GM10847 (cell line): ENCODE measurements around the gene CDH13.

Source experiments
- POLR2A ChIP-seq: IDR thresholded peaks from 2 replicates; pipeline ENCODE4 v1.6.1; 2011; ENCODE audit not compliant: insufficient read length; ENCODE audit errors: extremely low read depth

Gene CDH13

DNA sequence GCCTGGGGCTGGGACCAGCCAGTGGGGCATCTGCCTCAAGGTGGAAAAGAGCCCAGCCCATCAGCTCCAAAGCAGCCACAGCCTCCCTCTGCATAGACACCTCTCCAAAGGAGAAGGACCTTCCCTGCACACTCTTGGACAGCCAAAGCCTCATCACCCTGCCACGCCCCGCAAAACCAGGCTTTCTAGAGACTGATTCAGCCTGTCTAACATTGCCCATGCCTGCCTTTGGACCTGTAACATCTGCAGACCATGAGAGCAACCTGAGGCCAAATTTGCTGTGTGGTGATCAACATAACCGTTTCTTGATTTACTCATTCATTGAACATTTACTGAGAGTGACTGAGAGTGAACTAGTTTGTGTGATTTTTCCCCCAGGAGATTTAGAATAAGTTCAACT, 961.3 kb downstream of the CDH13 start:
- no peak for TF ChIP-seq POLR2A

DNA sequence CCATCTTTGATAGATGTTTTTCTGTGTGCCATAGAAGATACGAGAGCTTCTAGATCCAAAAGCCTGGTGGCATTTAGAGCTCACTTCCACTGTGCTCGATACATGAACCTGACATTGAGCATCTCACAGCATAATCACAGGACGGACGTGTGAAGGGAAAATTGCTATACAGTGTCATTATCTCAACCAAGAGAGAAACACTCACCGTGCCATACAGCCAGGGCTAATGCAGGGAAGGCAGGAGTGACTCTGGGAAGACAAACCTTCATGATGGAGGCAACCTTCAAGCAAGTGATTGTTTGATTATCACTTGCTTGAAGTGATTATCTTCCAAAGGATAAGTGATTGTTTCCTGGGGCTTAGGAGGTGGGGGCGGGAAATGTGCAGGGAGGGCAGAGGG, 962.8 kb downstream of the CDH13 start:
- no peak for TF ChIP-seq POLR2A

DNA sequence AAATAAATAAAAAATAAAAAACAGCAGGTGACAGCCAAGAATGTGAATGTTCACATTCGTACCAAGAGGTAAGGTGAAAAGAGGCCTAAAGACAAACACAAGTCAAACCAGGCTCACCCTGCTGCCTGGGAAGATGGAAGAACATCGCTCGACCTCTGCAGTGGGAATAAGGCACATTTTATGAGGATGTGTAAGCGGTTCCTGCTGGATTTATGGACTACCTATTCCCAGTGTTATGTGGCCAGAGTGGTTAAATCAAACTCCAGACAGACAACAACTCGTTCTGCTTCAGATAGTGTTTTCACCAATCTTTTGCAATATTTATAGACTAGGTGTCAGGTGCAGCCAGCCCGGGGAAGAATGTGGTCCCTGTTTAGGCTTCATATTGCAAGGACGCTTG, 966.0 kb downstream of the CDH13 start:
- TF ChIP-seq POLR2A, result no peak

DNA sequence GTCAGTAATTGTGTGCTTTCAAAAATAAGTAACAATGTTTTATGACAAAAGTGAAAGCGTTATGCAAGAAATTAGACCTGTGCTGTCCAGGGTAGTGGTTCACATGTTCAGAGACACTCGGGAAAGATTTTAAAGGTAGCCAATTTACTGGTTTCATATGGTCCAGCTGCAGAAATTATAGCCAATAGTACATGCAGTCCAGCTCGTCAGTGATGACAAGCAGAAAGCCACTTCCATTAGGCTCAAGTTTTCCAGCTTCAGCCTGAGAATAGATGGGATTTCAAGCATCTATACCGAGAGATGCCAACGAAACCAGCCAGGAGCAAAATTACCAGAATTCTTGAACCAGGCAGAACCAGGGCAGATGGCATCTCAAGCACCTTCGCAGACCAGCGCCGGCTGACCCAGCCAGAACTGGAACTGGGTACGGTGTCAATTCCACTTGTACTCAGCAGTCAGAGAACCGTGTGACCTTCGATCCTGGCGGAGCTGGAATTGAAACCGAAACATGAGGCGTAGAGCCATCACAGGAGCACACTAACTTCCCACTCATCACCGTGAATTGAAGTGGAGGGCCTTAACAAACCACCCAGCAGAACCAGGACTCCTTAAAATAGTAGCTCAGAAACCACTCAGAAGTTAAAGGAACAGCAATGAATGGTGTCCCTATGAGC, 973.2 kb downstream of the CDH13 start:
- no peak for TF ChIP-seq POLR2A

DNA sequence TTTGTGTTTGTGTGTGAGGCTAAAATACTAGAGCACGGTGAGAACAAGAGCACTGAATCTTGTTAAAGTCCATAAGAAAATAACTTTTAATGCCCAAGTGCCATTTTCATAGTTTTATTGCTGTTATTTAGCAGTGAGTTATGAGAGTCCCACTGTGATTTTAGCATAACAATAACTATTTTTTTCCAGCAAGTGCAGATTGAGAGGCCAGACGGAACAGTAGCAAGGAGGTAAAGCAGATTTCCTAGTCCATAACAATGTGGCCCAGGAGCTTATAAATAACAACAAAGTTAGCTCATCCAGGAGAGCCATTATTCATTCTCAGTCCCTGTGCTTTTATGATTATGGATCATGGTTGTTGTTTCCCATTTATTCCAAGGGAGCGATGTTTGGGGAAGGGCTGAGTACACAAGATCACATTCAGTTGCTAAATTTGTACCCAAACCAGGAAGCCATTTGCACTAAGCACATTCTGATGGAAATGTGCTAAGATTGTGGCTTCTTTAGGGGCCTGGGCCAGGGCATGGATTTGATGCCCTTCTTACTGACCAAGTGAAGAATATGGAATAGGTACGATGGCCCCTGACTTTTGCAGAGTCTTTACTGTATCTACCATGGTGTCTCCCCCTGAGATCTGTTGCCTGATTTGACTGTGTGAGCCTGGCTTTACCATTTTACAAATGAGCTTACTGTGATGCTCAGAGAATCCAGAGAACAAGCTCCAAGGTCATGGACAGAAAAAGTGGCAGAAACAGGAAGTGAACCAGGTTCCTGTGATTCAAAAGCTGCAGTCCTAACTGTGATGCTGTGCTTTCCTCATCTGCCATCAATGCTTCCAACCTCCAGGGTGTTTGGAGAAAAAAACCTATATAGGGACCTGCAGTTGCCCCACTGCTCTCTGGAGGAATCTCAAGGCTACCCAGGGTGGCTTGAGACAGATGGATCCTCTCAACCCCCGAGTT, 976.3 kb downstream of the CDH13 start:
- no peak for TF ChIP-seq POLR2A

DNA sequence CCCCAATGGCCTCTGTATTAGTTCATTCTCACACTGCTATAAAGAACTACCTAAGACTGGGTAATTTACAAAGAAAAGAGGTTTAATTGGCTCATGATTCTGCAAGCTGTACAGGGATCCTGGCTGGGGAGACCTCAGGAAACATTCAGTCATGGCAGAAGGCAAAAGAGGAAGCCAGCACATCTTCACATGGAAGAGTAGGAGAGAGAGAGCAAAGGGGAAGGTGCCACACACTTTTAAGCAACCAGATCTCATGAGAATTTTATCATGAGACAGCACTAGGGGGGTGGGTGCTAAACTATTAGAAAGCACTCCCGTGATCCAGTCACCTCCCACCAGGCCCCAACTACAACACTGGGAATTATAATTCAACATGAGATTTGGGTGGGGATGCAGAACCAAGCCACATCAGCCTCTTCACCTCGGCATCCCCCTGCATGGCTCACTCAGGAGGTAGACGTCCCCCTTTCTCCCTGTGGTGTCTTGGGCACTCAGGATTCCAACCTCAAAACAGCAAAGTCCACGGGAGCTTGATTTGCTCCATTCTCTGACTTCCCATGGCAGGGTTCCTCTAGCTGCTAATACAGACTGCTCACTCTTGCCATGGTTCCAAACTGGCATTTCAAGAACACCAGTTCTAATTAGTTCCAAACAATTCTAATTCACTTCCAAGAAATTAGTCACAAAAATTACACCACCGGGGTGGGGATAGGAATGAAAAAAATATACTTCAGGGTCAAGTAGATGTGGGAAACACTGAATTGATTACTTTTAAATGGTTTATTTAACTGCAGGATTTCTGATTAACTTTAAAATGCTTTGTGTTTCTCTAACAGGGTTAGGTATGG, 977.2 kb downstream of the CDH13 start:
- no peak for TF ChIP-seq POLR2A

DNA sequence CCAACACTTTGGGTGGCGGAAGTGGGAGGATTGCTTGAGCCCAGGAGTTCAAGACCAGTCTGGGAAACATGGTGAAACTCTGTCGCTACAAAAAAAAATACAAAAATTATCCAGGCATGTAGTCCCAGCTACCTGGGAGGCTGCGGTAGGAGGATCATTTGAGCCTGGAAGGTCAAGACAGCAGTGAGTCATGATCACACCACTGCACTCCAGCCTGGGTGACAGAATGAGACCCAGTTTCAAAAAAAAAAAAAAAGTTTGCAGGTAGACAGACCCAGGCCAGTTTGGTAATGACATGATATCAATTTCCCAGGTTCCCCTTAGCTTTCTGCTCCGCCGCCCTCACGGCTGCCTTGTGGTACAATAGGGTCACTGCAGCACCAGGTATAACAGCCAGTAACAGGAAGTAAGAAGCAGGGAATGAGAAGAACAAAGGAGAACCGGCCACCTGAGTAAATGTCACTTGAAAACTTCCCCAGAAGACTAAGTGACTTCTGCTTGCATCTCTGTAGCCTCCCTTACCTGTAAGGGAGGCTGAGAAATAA, 979.8 kb downstream of the CDH13 start:
- no peak for TF ChIP-seq POLR2A

DNA sequence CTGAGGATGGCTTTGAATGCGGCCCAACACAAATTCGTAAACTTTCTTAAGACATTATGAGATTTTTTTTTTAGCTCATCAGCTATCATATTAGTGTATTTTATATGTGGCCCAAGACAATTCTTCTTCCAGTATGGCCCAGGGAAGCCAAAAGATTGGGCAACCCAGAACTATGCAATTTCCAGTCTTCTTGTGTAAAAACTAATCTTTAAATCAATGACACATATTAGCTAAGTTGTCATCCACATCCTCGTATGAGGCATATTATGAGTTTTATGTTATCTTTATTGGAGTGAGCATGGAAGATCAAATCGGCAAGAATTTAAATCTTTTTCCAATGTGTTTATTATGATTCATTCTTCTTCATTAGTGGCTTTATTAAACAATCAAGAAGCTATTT, 982.4 kb downstream of the CDH13 start:
- no peak for TF ChIP-seq POLR2A

DNA sequence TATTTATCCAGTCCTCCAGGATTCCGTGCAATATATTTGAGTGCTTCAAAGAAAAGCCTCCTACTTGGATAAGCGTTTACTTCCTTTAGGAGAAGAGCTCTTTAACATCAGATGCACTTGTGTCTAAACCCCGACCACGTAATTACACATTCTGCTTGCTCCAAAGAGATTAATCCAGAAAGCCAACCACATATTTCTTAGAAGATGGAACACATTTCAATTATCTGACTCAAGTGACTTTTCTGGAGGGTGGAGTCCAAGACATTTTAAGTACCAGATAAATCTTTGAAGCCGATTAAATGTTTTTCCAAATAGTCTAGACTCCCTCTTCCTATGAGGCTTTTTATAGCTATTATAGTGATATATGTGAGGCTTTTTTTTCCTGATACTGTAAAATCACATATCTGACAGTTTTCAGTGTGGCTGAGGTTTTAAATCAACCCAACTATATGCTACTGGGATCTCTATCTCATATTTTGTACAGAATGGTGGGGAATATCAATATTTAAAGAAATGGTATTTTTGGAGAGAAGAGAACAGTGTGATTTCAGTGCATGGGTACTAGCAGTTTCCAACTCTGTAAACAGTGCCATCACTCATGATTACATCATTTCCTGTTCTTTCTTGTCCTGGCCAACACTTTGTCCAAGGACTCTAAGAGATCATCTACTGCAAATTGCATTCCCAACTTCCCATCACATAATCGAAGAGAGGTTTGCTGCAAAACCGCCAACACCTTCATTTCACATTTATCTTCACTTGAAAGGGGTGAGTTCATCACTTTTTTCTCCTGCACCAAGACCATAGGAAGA, 988.6 kb downstream of the CDH13 start:
- TF ChIP-seq POLR2A, result no peak

DNA sequence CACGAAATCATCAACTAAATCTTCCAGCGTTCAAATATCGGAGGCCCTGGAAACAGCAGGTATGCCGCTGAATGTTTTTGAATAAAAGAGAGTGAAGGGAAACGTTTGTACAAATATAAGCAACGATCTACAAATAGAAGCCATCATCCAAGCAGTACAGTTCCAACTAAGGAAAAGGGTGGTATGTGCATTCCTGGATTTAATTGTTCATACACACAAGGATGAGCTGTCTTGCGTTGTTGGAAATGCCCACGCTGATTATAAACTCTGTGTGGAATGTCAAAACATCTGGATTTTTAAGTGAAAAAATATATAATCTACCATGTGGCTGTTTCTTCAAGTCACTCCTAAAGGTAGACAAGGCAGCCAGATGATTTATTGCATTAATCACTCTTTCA, 989.2 kb downstream of the CDH13 start:
- TF ChIP-seq POLR2A, result no peak

DNA sequence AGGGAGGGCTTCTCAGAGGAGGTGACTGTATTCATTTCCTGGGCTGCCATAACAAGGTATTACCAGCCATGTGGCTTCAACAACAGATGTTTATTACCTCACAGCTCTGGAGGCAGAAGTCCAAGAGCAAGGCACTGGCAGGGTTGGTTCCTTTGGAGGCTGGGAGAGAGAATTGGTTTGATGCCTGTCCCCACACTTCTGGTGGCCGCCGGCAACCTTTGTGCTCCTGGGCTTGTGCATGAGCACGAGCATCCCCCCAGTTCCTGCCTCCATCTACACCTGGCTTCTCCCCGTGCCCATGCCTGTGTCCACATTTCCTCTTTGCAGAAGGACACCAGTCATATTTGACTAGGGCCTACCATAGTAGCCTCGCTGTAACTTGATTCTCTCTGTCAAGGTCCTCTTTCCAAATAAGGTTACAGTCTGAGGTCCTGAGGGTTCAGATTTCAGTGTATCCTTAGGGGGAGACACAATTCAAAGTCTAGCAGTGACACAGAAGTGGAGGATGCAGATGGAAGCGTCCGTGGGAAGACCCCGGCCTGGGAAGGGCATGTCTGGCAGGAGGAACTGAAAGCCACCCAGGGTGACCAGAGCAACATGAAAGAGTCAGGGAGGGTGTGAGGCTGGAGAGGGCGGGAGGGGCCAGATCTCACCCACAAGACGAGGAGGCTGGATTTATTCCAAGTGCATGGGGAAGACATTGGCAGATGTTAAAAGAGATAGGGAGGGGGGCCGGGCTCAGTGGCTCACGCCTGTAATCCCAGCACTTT, 992.8 kb downstream of the CDH13 start:
- no peak for TF ChIP-seq POLR2A

DNA sequence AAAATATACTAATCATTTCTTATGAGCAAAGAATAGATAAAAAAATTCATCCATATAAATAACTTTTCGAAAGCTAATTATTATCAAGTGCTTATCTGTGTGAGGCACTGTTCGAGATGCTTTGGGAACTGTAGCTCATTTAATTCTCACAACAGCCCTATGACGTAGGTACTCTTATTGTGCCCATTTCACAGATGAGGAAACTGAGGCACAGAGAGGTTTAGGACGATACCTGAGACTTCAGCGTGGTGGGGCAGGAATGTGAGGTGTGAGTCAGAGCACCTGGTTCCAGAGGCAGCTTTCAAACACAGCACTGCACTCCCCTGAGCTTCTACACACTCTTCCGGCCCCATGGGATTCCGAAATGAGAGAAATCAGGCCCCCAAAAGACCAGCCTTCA, 995.2 kb downstream of the CDH13 start:
- TF ChIP-seq POLR2A, result no peak

DNA sequence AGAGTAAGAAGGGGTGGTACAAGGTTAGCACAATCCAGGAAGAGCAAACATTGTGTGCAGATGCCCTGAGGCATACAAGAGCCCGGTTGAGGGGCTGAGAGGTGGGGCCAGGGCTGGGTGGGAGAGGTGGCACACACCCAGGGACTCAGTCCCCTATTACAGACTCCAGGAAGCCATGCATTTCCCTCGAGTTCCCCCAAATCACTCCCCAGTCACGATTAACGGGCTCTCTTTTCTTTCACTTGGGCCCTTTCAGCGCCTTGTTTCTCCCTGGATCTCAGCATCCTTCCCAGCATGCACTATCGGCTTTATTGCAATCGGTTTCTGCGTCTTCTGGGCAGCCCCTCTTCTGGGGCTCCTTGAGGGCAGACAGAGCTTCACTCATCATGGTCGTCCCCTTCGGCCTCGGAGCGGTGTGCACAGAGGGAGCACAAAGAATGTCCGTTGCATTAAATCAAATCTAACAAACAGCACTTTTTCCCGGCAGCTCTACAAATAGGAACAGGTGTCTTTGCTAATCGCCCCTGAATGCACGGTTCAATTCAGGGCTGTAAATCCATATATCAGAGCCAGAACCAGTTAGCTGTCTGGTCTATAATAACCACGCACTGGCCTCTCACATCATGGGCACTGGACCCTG, 996.4 kb downstream of the CDH13 start:
- TF ChIP-seq POLR2A, result no peak
